Colonic mucosa (tissue), 4 donors: ENCODE data around the gene IL27RA. TPM values are rescaled to one million over a fixed set of nuclear protein-coding genes. Genes with fewer than 3 reads are reported as not detected.

Source experiments
- DNase-seq: peaks from one replicate; pipeline ENCODE4 v3.0.0-alpha.2; 2020
- H3K27ac ChIP-seq: fragments of 200-600 bp; one replicate; pipeline ENCODE4 v1.8.0; 2021
- H3K27me3 ChIP-seq: fragments of 200-600 bp; one replicate; pipeline ENCODE4 v1.8.0; 2021
- H3K36me3 ChIP-seq: fragments of 200-600 bp; one replicate; pipeline ENCODE4 v1.8.0; 2021
- H3K4me1 ChIP-seq: fragments of 200-600 bp; one replicate; pipeline ENCODE4 v1.8.0; 2021; ENCODE audit warnings: mild to moderate bottlenecking
- H3K4me3 ChIP-seq: fragments of 200-600 bp; one replicate; pipeline ENCODE4 v1.8.0; 2021
- H3K9ac ChIP-seq, 2 donors: one replicate each; pipeline ENCODE4 v1.7.0; 2013; ENCODE audit warnings: control low read depth in 2 of 2, low read depth in 2 of 2, low read length in 2 of 2
- H3K9me3 ChIP-seq: fragments of 200-600 bp; one replicate; pipeline ENCODE4 v1.8.0; 2021
- CTCF ChIP-seq: fragments of 200-600 bp; IDR thresholded peaks from one replicate; pipeline ENCODE4 v1.8.0; 2022; ENCODE audit warnings: antibody characterized with exemption, mild to moderate bottlenecking
- intact Hi-C: fragments of 100-400 bp; cut with DNase I; formaldehyde crosslinking; loops from one replicate; pipeline ENCODE4 v1.14.1; 2022
- total RNA-seq, 2 donors: library from RNA; stranded (reverse); fragmentation: NEBNext Ultra II Directional in 1 of 2; extraction: Animal tissue kit (Norgen Biotek cat#: 25700) in 1 of 2; gene quantifications; one replicate each; pipeline ENCODE4 v1.2.1, GENCODE V29; 2021
- donor health status: healthy.
- donor health status: DM: no; HTN: no; CAD: no.
- donor health status: DM: no; HTN: no; CAD: no.

The IL27RA gene
- total RNA-seq, 2 donors from 2014 or later: 2.5 to 3.2 TPM

- no peaks in the 10 kb centered on the region for H3K27me3 ChIP-seq
- intact Hi-C loops: no loop called here
- no peak overlapping the region for H3K9ac ChIP-seq
- H3K4me1 ChIP-seq: no peaks in the 10 kb centered on the region
- no peak for TF ChIP-seq CTCF
- no peaks in the 10 kb centered on the region for H3K9me3 ChIP-seq
- H3K4me3 ChIP-seq: no peak overlapping the region
- no peak overlapping the region for H3K27ac ChIP-seq
- DNase-seq: no peak
- H3K36me3 ChIP-seq: no peaks in the 10 kb centered on the region
Observed at GRCh38 chr19:14052470-14052869, 20.9 kb downstream of the IL27RA start.

- Histone ChIP-seq H3K4me3 (no peak overlapping the region), H3K36me3 (no peaks in the 10 kb centered on the region), H3K4me1 (peaks cover 3% of the 10 kb centered on the region), H3K9me3 (no peaks in the 10 kb centered on the region), H3K27me3 (no peaks in the 10 kb centered on the region), H3K27ac (no peak overlapping the region), H3K9ac (no peak overlapping the region)
- no peak for TF ChIP-seq CTCF
- intact Hi-C loops: no loop called here
- DNase-seq: no peak
Observed at GRCh38 chr19:14053032-14053431, 21.5 kb downstream of the IL27RA start.

GRCh38 chr19:14053500-14053899 lies 21.9 kb downstream of the IL27RA start:
- Histone ChIP-seq H3K9ac (no peak overlapping the region), H3K27me3 (no peaks in the 10 kb centered on the region), H3K4me3 (no peak overlapping the region), H3K4me1 (peaks cover 3% of the 10 kb centered on the region), H3K9me3 (no peaks in the 10 kb centered on the region), H3K27ac (no peak overlapping the region), H3K36me3 (no peaks in the 10 kb centered on the region)
- intact Hi-C loops: no loop called here
- no peak for TF ChIP-seq CTCF
- DNase-seq: no peak

GRCh38 chr19:14054099-14054498 lies 22.5 kb downstream of the IL27RA start:
- Histone ChIP-seq H3K9ac (no peak overlapping the region), H3K4me3 (no peak overlapping the region), H3K27me3 (no peaks in the 10 kb centered on the region), H3K4me1 (peaks cover 3% of the 10 kb centered on the region), H3K9me3 (no peaks in the 10 kb centered on the region), H3K27ac (no peak overlapping the region), H3K36me3 (no peaks in the 10 kb centered on the region)
- TF ChIP-seq CTCF: no peak
- DNase-seq: no peak
- intact Hi-C loops: no loop called here

- H3K4me1 ChIP-seq: peaks cover 3% of the 10 kb centered on the region
- no peak overlapping the region for H3K27ac ChIP-seq
- H3K27me3 ChIP-seq: peaks cover 4% of the 10 kb centered on the region
- no peaks in the 10 kb centered on the region for H3K36me3 ChIP-seq
- DNase-seq: no peak
- H3K9me3 ChIP-seq: no peaks in the 10 kb centered on the region
- intact Hi-C loops: no loop called here
- H3K4me3 ChIP-seq: no peak overlapping the region
- no peak overlapping the region for H3K9ac ChIP-seq
- no peak for TF ChIP-seq CTCF
Observed at GRCh38 chr19:14054721-14055120, 23.2 kb downstream of the IL27RA start.

- intact Hi-C loops: no loop called here
- Histone ChIP-seq H3K36me3 (no peaks in the 10 kb centered on the region), H3K27me3 (peaks cover 4% of the 10 kb centered on the region), H3K9me3 (no peaks in the 10 kb centered on the region), H3K4me3 (no peak overlapping the region), H3K27ac (no peak overlapping the region), H3K9ac (no peak overlapping the region), H3K4me1 (peaks cover 3% of the 10 kb centered on the region)
- no peak for TF ChIP-seq CTCF
- no peak for DNase-seq
Observed at GRCh38 chr19:14055396-14055795, 23.8 kb downstream of the IL27RA start.
